ENCODE results near the gene PIP5K1C. TPM values are rescaled to one million over a fixed set of nuclear protein-coding genes. Genes with fewer than 3 reads are reported as not detected.

PIP5K1C gene, protein sequence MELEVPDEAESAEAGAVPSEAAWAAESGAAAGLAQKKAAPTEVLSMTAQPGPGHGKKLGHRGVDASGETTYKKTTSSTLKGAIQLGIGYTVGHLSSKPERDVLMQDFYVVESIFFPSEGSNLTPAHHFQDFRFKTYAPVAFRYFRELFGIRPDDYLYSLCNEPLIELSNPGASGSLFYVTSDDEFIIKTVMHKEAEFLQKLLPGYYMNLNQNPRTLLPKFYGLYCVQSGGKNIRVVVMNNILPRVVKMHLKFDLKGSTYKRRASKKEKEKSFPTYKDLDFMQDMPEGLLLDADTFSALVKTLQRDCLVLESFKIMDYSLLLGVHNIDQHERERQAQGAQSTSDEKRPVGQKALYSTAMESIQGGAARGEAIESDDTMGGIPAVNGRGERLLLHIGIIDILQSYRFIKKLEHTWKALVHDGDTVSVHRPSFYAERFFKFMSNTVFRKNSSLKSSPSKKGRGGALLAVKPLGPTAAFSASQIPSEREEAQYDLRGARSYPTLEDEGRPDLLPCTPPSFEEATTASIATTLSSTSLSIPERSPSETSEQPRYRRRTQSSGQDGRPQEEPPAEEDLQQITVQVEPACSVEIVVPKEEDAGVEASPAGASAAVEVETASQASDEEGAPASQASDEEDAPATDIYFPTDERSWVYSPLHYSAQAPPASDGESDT
- 5.2 and 8.6 TPM in 2 replicates for total RNA-seq (2014; rRNA removed; shearing (Covaris generic))

DNA sequence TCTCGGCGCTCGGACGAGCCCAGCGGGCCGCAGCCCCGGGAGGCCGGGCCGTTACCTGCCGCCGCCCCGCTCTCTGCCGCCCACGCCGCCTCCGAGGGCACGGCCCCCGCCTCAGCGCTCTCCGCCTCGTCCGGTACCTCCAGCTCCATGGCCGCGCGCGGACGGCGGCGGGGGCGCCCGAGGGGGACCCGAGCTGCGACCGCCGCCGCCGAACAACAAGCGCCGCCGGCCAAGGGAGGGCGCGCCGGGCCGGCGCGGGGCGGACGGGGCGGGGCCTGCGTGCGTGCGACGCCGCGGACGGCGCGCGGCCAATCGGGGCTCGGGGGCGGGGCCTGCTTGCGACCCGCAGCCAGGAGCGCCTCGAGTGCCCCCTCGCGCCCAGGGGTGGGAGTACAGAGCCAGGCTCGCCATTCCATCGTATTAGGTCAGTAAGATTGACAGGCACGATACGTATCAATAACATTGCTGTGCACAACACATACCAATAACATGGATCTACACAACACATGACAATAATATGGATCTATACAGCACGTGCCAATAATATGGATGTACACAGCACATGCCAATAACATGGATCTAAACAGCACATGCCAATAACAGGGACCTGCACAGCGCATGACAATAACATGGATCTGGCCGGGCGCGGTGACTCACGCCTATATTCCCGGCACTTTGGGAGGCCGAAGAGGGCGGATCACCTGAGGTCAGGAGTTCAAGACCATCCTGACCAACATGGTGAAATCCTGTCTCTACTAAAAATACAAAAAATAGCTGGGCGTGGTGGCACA, at the start of gene PIP5K1C:
Gene PIP5K1C, minus strand, starts transcription at position 227 of the 791 bp plus-strand sequence. Its CDS starts 78 bp downstream, at position 149.
- DNase-seq (ENCODE audit: low read depth), result peak; percentile 93

DNA sequence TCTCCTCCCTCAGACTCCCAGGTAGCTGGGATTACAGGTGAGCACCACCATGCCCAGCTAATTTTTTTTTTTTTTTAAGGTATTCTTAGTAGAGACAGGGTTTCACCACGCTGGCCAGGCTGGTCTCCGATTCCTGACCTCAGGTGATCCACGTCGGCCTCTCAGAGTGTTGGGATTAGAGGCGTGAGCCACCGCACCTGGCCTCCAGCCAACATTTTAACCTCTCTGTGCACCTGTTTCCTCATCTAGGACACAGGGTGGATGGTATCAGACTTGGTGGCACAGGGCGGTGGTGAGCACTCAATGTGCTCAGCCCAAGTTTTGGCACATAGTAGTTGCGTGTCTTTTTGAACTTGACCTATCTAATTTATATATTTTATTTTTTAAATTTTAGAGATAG, 48.7 kb upstream of the PIP5K1C start:
- no peak for DNase-seq (ENCODE audit: low read depth)

DNA sequence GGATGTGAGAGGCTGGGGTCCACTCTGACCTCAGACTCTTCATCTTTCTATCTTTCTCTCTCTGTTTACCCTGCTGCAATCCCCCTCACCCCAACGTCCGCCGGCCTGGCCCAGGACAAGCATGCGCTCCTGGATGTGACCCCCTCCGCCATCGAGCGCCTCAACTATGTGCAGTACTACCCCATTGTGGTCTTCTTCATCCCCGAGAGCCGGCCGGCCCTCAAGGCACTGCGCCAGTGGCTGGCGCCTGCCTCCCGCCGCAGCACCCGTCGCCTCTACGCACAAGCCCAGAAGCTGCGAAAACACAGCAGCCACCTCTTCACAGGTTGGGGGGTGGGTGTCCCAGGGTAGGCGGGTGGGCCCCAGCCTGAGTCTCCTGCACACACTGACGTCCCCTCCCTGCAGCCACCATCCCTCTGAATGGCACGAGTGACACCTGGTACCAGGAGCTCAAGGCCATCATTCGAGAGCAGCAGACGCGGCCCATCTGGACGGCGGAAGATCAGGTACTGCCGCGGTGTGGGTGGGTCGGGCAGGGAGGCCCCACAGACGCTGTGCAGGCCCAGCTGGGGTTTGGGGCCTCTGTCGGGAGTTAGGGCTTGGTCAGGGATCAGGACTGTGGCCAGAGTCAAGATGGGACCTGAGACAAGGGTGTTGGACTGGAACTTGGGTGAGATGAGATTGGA, 46.2 kb upstream of the PIP5K1C start:
- DNase-seq (ENCODE audit: low read depth), result no peak

DNA sequence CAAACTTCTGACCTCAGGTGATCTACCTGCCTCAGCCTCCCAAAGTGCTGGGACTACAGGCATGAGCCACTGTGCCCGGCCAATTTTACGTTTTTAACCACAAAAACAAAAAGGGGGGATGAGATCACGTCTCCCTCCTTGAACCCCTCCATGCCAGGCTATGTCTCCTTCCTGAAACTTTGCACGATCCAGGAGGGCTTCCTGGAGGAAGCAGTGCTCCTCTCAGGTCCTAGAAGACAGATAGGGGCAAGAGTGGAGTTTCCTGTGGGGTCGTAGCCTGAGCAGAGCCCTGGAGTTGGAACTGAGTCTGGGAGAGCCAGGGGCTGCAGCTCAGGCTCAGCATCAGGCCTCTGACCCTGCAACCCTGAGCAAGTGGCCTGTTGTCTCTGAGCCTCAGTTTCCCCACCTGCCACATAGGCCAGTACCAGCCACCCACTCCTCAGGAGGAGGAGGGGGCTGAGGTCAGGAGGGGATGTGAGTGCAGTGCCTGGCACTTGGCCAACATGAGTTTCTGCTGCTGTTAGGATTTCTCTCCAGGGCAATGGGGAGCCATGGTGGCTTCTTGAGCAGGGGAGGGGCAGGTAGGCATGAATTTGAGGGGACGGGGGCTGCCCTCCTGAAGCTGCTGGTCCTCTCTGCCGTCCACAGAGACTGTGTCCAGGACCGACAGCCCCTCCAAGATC, 45.2 kb upstream of the PIP5K1C start:
- no peak for DNase-seq (ENCODE audit: low read depth)

DNA sequence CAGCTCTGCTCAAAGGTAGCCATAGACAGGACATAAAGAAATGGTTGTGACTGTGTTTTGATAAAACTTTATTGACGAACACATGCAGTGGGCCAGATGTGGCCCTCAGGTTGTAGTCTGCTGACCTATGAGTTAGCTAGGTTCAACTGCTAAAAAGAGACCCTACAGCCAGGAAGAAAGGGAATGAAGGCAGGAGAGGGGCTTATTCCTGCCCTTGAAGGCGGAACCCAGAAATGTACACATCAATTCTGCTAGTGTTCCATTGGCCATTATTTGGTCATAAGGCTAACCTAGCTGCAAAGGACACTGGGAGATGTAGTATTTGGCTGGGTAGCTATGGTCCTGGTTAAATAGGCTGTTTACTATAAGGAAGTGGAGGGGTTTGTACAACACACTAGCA, 43.2 kb upstream of the PIP5K1C start:
- DNase-seq (ENCODE audit: low read depth), result no peak

DNA sequence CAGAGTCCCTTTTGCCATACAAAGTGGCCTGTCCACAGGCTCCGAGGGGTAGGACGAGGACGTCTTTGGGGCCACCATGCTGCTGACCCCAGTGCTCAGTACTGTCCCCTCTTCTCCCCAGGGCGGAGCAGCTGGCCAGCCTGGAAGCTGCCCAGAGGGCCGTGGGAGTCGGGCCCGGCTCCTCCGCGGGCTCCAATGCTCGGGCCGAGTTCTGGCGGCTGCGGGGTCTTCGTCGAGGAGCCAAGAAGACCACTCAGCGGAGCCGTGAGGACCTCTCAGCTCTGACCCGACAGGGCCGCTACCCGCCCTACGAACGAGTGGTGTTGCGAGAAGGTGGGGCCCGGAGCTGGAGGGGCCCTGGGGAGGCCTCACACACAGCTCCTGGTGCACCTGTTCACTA, 40.2 kb upstream of the PIP5K1C start:
- DNase-seq (ENCODE audit: low read depth), result no peak

DNA sequence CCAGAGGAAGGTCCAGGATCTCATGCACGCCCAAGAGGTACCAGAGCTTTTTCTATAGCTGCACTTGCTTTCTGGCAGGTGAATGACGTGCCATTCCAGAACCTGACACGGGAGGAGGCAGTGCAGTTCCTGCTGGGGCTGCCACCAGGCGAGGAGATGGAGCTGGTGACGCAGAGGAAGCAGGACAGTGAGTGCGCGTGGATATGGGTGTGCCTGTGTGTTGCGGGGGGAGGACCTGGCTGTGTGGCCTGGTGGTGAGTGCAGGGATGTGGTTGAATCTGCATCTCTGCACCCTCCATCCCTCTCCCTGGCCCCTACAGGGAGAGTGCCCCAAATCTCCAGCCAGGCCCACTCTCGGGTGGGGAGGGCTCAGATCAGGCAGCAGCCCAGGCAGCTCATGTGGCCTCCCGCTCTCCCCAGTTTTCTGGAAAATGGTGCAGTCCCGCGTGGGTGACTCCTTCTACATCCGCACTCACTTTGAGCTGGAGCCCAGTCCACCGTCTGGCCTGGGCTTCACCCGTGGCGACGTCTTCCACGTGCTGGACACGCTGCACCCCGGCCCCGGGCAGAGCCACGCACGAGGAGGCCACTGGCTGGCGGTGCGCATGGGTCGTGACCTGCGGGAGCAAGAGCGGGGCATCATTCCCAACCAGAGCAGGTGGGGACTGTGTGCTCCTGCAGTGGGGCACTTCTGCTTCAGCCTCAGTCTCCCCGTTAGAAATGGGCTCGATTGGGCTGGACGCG, 38.4 kb upstream of the PIP5K1C start:
- DNase-seq (ENCODE audit: low read depth), result no peak

DNA sequence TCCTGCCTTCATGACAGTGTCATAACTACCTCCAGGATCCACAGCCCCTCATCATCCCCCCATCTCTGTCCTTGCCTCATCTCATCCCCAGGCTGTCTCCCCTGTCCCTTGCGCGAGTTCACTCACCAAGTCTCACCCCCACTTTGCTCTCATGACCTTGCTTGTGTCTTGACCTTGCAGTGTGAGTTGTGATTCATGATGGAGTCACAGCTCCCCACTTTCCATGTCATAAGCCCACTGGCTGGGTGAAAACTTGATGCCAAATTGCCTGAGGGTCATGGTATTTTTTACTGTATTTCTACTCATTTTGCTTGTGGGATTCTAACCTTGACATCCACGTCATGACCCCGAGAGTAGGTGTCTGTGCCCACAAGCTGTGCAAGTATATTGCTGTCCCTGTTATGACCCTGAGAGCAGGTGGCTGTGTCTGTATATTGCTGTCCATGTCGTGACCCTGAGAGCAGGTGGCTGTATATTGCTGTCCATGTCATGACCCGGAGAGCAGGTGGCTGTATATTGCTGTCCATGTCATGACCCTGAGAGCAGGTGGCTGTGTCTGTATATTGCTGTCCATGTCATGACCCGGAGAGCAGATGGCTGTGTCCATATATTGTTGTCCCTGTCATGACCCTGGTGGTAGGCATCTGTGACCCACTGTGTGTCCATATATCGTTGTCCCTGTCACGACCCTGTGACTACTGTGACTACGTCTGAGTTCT, 37.4 kb upstream of the PIP5K1C start:
- DNase-seq (ENCODE audit: low read depth), result no peak

DNA sequence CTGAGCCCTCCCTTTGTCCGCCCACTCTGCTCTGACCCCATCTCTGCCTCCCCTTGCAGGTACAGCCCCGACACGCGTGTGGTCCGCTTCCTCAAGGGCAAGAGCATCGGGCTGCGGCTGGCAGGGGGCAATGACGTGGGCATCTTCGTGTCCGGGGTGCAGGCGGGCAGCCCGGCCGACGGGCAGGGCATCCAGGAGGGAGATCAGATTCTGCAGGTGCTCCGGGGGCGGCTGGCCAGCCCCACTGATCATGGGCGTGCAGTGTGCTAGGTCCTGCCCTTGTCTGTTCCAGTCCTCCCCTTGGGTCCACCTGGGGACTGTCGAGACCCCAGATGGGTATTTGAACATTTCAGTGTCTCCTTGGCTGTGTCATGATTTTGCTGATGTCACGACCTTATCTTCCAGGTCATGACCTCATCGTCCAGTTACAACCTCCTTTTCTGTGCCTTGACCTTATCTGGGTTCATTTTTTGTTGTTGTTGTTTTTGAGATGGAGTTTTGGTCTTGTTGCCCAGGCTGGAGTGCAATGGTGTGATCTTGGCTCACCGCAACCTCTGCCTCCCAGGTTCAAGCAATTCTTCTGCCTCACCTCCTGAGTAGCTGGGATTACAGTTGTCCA, 35.9 kb upstream of the PIP5K1C start:
- no peak for DNase-seq (ENCODE audit: low read depth)

DNA sequence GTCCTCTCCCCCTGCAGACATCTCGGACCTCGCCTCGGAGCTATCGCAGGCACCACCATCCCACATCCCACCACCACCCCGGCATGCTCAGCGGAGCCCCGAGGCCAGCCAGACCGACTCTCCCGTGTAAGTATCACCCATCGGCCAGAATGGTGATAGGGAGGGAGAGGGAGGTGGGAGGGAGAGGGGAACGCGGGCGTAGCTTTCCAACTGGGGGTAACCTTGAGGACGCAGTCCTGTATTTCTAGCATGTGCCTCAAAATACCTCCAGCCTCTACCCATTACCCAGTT, 34.0 kb upstream of the PIP5K1C start:
- DNase-seq (ENCODE audit: low read depth), result no peak

DNA sequence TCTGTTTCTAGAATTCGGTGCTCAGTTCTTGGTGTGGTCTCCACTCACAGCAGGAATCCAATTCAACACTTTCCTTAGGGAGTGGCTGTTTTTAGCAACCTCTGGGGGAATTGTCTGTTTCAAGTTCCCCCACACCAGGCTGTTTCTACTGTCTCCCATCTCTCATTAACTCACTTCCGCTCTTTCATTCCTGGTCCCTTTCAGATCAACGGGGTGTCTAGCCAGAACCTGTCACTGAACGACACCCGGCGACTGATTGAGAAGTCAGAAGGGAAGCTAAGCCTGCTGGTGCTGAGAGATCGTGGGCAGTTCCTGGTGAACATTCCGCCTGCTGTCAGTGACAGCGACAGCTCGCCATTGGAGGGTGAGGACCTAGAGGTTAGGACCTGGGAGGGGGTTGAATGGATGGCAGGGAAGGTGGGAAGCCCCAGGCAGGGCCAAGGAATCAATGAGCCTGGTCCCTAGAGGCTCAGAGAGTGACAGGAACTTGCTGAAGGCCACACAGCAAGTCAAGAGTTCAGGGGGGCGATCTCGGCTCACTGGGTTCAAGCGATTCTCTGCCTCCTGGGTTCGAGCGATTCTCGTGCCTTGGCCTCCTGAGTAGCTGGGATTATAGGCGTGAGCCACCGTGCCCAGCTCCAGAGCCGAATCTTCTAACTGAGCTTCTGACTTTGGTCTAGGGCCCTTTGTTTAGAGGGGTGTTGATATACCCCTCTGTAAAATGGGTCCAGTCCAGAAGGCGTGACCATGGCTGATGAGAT, 33.5 kb upstream of the PIP5K1C start:
- no peak for DNase-seq (ENCODE audit: low read depth)

DNA sequence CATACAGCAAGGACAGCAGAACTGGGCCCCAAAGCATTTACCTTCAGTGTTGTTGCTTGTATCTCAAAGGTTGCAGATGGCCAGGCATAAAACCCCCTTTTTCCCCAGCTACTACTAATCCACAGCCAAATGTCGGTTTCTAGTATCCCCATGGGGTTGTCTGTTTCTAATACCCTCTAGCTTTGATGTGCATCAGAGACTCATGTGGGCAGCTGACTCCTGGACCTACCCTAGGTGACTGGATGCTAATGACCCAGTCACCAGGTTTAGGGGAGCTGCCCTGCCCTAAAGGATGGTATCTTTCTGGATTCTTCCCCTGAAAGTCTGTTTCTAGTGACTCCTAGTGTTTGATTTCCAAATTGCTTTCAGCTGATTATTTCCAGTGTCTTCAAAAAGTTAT, 31.8 kb upstream of the PIP5K1C start:
- DNase-seq (ENCODE audit: low read depth), result no peak

DNA sequence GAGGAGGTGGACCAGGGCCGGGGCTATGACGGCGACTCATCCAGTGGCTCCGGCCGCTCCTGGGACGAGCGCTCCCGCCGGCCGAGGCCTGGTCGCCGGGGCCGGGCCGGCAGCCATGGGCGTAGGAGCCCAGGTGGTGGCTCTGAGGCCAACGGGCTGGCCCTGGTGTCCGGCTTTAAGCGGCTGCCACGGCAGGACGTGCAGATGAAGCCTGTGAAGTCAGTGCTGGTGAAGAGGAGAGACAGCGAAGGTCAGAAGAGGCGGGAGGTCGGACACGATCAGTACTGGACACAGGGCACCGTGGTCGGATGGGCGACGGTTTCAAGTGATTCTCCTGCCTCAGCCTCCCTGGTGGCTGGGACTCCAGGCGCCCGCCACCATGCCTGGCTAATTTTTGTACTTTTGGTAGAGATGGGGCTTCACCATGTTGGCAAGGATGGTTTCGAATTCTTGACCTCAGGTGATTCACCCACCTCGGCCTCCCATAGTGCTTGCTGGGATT, 30.2 kb upstream of the PIP5K1C start:
- DNase-seq (ENCODE audit: low read depth), result no peak

DNA sequence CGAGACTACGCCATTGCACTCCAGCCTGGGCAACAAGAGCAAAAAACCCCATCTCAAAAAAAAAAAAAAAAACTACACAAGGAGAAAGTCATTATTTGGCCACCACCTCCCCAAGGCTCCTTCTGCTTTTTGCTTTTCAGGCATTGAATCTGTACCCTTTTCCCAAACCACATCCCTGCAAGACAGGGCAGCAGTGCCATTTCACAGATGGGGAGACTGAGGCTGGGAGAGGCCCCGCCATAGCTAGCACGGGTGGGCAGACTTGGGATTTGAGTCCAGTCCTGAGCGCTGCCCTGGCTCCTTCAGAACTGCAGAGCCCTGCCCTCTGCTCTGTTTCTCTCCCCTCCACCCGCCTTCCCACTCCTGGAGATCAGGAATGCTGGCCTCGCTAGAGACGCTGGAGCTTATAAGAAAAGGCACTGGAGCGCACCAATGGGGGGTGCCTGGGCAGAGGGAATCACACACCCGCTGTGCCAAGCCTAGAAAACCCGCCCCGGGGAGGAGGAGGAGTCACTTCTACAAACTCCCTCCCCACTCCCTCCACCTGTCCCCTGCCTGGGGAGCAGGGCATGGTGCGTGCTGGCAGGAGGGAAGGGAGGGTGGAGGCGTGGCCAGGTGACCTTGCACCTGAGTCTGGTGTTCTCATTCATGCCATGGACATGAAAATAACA, 25.5 kb upstream of the PIP5K1C start:
- DNase-seq (ENCODE audit: low read depth), result no peak

DNA sequence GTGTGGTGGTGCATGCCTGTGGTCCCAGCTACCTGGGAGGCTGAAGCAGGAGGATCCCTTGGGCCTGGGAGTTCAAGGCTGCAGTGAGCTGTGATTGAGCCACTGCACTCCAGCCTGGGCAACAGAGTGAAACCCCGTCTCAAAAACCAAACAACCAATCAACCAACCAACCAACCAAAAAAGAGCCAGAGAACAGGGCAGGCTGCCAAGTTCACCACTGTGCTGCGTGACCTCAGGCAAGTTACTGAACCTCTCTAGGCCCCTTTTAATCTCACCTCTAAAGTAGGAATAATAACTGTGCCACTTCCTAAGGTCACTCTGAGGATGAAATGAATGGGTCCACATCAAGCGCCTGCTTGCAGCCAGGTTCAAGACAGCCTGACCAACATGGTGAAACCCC, 24.9 kb upstream of the PIP5K1C start:
- no peak for DNase-seq (ENCODE audit: low read depth)

DNA sequence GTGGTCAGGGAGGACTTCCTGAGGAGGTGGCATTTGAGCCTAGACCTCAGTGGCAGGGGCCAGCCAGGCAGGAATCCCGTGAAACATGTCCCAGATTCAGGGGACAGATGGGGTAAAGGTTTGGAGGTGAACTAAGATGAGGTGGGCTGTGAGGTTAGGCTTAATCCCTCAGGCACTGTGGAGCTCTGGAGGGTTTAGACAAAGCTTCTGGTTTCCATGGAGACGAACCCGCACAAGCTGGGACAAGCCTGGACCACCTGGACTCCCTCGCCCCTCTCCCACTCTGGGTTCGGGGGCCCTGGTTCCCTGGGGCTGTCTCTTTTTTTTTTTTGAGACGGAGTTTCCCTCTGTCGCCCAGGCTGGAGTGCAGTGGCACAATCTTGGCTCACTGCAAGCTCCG, 23.6 kb upstream of the PIP5K1C start:
- DNase-seq (ENCODE audit: low read depth), result no peak

DNA sequence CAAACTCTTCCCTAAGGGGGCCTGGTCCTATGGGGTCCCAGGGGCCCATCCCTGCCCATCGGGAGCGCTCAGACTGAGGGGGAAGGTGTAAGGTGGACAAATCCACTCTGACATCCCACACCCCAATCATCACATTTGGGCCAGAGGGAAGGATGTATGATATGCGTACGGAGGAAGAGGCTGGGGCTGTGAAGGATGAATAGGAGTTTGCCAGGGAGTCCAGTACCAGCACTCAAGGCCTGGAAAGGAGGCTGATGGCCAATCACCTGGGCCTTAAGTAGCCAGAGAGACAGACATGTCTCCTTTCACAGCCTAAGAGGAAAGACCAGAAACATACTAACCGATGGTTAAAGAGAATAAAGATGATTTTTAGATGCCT, 22.8 kb upstream of the PIP5K1C start:
- no peak for DNase-seq (ENCODE audit: low read depth)

DNA sequence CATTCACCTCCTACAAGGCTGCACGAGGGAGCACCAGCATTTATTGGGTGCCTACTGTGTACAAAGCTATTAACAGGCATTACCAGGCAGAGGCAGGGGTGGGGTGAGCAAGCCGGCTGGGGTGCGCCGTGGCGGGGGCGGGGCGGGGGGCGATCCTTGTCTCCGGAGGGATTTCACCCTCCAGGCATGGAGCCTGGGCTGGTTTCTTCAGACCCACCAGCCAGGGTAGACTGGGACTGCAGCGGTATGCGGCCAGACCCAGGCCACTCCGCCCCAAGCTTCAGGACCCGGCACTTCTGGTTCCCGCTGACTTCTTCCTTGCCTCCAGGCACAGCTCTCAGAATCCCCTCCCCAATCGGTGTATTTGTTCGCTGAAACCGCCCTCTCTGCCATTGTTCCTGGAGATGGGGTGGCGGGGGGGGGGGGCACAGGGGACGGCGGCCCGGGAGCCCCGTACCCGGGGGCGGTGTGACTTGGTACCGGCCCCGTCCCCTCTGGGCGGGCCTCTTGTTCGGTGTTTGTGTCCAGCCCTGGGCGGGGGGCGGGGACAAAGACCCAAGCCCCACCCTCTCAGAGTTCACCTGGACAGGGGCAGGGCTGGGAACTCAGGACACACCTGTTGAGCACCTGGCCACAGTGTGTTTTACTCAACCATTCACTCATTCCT, 22.3 kb upstream of the PIP5K1C start:
- DNase-seq (ENCODE audit: low read depth), result no peak

All from Daoy (cell line).